ENCODE results near the gene POLG2.
A peak's percentile ranks its signal among the peaks of the same experiment; 100 is the strongest.

POLG2 gene

DNA sequence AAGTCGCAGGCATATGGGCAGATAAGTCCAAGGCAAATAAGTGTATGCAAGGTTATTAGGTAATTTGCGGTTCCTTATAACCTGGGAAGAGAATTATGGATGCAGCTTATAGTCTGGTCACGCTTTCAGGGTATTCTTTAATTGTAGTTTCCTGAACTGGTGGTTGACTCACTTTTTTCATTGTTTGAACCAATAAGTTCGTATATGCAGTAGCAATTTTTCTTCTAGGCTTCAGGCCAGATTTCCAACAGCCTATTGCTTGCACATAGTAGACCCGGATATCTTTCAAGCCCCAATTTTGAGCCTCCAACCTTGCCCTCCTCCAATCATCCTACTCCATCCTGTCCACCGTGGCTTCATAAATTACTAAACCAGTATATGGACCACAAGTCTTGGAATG lies 22.7 kb upstream of the POLG2 start:
- Mint-ChIP-seq H3K27me3 (no peaks in the 10 kb centered on the region), H3K4me3 (no peak overlapping the region), H3K27ac (no peak overlapping the region), H3K4me1 (ENCODE audit: low read depth) (peaks cover 12% of the 10 kb centered on the region), H3K36me3 (ENCODE audit: low read depth) (peaks cover 92% of the 10 kb centered on the region), H3K9me3 (no peaks in the 10 kb centered on the region)
- intact Hi-C loops (cut with micrococcal nuclease), result loop anchor here (10.0 kb wide), 1 partner anchor 75 kb away; no protein-coding TSS in a partner anchor

DNA sequence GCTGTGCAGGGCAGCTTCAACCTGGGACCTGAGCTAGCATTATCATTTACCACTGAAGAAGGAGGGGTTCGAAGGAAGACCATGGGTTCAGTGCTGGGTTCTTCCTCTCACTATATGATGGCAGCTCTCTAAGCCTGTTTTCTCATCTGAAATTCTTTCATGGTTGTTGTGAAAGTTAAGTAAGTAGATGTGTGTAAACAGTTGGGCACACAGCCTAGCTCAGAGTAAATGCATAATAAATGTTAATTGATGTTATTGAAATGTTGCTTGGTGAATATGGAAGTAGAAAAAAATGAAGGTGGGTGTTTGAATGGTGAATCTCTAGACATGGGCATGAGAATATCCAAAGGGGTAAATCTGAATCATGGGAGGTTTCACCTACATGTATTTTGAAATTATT lies 19.0 kb upstream of the POLG2 start:
- H3K4me3 Mint-ChIP-seq, result no peak overlapping the region
- no peak overlapping the region for H3K27ac Mint-ChIP-seq
- H3K27me3 Mint-ChIP-seq, result no peaks in the 10 kb centered on the region
- H3K9me3 Mint-ChIP-seq, result no peaks in the 10 kb centered on the region
- intact Hi-C loops (cut with micrococcal nuclease), result loop anchor here (10.0 kb wide), 1 partner anchor 79 kb away; no protein-coding TSS in a partner anchor
- H3K4me1 Mint-ChIP-seq (ENCODE audit: low read depth), result peaks cover 12% of the 10 kb centered on the region
- H3K36me3 Mint-ChIP-seq (ENCODE audit: low read depth), result peaks cover 91% of the 10 kb centered on the region

- peaks cover 91% of the 10 kb centered on the region for H3K36me3 Mint-ChIP-seq (ENCODE audit: low read depth)
Observed at GRCh38 chr17:64515419-64515818, 18.6 kb upstream of the POLG2 start.

GRCh38 chr17:64509179-64509578 lies 12.3 kb upstream of the POLG2 start:
- Mint-ChIP-seq H3K27ac (no peak overlapping the region), H3K9me3 (no peaks in the 10 kb centered on the region), H3K4me1 (ENCODE audit: low read depth) (peaks cover 16% of the 10 kb centered on the region), H3K36me3 (ENCODE audit: low read depth) (peaks cover 85% of the 10 kb centered on the region), H3K4me3 (no peak overlapping the region), H3K27me3 (no peaks in the 10 kb centered on the region)
- intact Hi-C loops (cut with micrococcal nuclease), result no loop called here

More at GRCh38 chr17:64515419-64515818, 18.6 kb upstream of the POLG2 start:
- Mint-ChIP-seq H3K27me3 (no peaks in the 10 kb centered on the region), H3K4me3 (no peak overlapping the region), H3K27ac (no peak overlapping the region), H3K4me1 (ENCODE audit: low read depth) (peaks cover 12% of the 10 kb centered on the region), H3K9me3 (no peaks in the 10 kb centered on the region)
- intact Hi-C loops (cut with micrococcal nuclease), result loop anchor here (10.0 kb wide), 1 partner anchor 79 kb away; no protein-coding TSS in a partner anchor

DNA sequence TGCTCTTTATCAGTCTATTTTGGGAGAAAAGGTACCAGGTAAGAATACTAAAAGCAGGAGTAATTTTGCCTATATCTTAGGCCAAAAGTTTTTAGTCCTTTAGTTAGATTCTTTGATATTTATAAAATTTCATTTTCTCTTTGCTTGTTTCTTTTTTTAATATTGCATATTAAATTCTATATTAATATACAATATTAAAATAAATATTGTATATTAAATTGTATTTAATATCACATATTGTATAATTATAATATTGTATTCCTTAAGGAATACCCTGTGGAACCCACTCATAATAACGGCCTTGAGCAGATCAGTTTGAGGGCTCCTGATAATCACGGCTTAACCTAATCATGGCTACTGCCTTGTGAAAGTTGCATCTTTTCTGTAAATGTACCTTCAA lies 11.8 kb upstream of the POLG2 start:
- Mint-ChIP-seq H3K36me3 (ENCODE audit: low read depth) (peaks cover 85% of the 10 kb centered on the region), H3K27me3 (no peaks in the 10 kb centered on the region), H3K4me3 (no peak overlapping the region), H3K9me3 (no peaks in the 10 kb centered on the region), H3K27ac (no peak overlapping the region), H3K4me1 (ENCODE audit: low read depth) (peaks cover 21% of the 10 kb centered on the region)
- intact Hi-C loops (cut with micrococcal nuclease), result no loop called here

DNA sequence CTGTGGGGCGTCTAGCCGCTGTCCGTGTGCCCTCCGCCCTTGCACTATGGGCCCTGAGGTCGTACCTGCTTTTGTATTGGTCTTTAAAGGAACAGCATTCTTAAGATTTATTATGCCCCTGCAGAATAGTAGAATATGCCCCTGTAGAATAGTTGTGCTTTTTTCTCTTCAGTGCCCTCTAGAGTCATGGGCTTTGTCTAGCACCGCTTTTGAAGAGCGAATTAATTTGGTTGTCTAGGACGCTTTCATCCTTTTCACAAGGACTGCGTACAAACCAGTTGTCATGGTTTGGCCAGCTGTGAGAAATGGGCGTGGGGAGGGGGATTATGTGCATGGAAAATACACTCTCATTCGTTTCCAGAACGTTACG lies 10.5 kb upstream of the POLG2 start:
- peaks cover 34% of the 10 kb centered on the region for H3K4me1 Mint-ChIP-seq (ENCODE audit: low read depth)

DNA sequence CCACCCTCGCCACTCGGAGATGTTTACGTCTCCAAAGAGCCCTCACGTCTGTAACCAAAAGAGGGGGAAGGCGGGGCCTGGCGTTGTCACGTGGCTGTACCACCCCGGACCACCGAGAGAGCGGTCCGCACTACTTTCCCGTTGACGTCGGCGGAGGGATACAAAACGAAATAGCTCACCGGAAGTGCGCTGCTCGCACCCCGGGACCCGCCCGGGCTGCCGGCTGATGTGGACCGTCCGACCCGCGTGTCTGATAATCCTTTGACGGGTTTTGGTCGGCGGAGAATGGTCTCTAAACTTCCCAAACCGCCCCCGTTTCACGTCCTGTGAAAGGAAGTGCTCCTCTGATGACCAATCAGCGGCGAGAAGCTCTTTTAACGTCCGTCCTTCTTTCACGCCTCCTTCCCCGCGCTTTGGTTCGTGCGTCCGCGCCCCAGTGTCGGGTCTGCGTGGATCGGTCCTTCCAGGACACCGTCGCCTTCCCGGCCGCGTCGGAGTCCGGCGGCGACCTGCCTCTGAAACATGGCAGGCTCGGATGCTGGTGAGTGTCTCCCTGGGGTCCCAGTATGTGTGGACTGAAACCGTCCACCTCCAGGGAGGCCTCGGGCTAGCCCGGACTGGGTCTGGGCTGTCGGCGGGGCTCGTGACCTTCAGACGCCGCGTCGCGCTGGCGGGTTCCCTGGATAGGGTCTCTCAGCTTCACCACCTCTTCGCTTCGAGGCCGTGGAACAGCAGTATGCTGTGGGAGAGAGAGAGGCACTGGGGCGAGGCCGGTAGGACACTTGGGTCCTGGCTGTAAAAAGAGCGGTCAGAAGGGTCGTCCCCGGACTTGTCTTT lies 9.9 kb upstream of the POLG2 start, which contains the start of gene CEP95:
Gene CEP95 (plus strand): TSS at position 402 of the 837 bp plus-strand sequence. CDS start 121 bp downstream, at position 523.
- intact Hi-C loops (cut with micrococcal nuclease), result no loop called here
- H3K36me3 Mint-ChIP-seq (ENCODE audit: low read depth), result peaks cover 88% of the 10 kb centered on the region
- peak within 1 kb of the TSS; percentile 100 for H3K4me3 Mint-ChIP-seq

More for the DNA sequence above, 10.5 kb upstream of the POLG2 start:
- Mint-ChIP-seq H3K9me3 (no peaks in the 10 kb centered on the region), H3K27me3 (no peaks in the 10 kb centered on the region), H3K27ac (peak overlapping the region; percentile 100), H3K4me3 (peak overlapping the region; percentile 100), H3K36me3 (ENCODE audit: low read depth) (peaks cover 85% of the 10 kb centered on the region)
- intact Hi-C loops (cut with micrococcal nuclease), result no loop called here

DNA sequence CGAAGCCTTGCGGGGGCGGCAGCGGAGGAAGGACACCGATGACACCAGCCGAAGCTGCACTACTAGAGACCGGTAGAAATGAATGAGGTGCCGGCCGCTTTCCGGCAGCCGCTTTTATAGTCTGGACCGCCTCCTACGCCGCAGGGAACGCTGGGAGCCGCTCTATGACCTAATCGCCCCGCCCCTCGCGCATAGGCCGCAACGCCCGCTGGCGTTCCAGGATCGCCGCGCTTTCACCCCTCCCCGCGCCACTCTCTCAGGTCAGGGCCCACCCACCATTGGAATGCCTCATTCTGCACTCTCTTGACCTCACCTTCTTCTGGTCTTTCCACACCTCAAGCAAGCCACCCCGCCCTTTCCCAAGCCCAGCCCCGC lies 9.3 kb upstream of the POLG2 start, which contains the start of gene DDX5:
Gene DDX5 (minus strand): TSS at position 89 of the 375 bp plus-strand sequence. CDS start 170 bp downstream, outside the sequence.
- Mint-ChIP-seq H3K27me3 (no peaks in the 10 kb centered on the region), H3K36me3 (ENCODE audit: low read depth) (peaks cover 88% of the 10 kb centered on the region), H3K4me3 (peak within 1 kb of the TSS; percentile 100), H3K9me3 (no peaks in the 10 kb centered on the region), H3K27ac (peak within 1 kb of the TSS; percentile 100), H3K4me1 (ENCODE audit: low read depth) (peaks cover 46% of the 10 kb centered on the region)
- intact Hi-C loops (cut with micrococcal nuclease), result no loop called here

More for the DNA sequence above, 9.9 kb upstream of the POLG2 start, which contains the start of gene CEP95:
- Mint-ChIP-seq H3K27me3 (no peaks in the 10 kb centered on the region), H3K27ac (peak within 1 kb of the TSS; percentile 100), H3K4me1 (ENCODE audit: low read depth) (peaks cover 40% of the 10 kb centered on the region), H3K9me3 (no peaks in the 10 kb centered on the region)

DNA sequence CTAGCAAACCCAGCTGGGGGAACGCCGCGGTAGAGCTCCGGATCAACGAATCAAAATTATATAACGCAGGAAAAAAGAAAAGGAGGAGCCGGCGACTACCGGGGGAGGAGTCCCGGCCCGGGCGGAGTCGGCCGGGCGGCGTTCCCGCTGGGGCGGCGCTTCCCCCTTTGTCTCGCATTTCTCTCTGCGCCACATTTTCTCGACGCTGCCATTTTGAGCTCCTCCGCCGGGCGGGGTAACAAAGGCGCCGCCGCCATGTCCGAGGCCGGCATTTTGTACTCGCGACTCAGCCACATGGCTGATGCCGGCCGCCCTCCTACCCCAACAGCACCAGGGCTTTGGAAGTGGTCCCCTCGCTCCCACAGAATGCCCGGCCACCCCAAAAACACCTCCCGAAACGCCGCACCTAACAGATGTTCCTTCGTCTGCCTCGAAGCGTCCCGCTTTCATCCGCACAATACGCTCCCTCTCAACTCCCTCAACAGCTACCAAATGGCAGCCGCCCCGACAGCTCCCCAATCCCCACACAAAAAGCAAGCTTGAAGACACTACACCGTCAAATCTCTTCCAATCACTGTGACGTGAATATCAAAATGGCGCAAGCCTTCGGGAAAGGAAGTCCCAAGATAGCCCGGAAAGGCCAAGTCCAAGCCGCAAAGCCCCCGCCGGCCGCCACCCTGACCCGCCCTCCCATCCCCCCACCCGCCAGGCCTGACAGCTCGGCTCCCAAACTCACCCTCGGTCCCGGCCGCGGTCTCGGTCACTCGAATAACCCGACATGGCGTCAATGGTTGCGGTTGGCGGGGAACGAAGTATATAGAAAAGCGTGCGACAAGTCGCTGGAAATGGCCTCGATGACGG lies 8.7 kb upstream of the POLG2 start:
- H3K27ac Mint-ChIP-seq, result peak overlapping the region; percentile 100
- peaks cover 52% of the 10 kb centered on the region for H3K4me1 Mint-ChIP-seq (ENCODE audit: low read depth)
- H3K4me3 Mint-ChIP-seq, result peak overlapping the region; percentile 100
- intact Hi-C loops (cut with micrococcal nuclease), result loop anchor here (1.0 kb wide), 1 partner anchor 8 kb away; the partner anchor contains the start of gene POLG2
- no peaks in the 10 kb centered on the region for H3K9me3 Mint-ChIP-seq
- H3K36me3 Mint-ChIP-seq (ENCODE audit: low read depth), result peaks cover 88% of the 10 kb centered on the region
- no peaks in the 10 kb centered on the region for H3K27me3 Mint-ChIP-seq

DNA sequence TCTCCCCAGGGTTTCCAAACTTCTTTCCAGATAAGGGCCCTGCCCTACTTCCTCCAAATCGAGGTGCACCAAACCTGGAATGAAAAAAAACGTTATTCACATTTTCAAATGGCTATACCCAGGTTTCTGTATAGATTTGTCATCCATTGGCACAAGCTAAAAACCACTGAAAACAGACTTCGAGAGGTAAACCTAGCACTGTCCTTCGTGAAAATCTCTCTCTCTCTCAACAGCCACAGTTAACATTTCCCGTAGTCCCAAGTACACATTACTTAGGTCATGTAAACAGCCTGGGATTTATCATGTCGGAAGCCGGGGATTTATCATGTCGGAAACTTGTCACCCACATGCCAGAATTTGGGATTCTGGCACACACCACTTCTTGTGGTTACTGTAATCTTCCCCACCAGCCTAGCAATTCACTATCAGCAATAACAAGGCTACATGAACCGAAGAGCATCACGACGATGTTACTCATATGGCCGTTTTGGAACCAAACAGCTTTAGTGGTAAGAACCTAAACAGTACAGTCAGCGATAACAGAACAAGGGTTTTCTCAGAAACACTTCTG lies 8.0 kb upstream of the POLG2 start:
- Mint-ChIP-seq H3K4me3 (peak overlapping the region; percentile 100), H3K27ac (peak overlapping the region; percentile 100), H3K9me3 (no peaks in the 10 kb centered on the region), H3K27me3 (no peaks in the 10 kb centered on the region), H3K4me1 (ENCODE audit: low read depth) (peaks cover 59% of the 10 kb centered on the region), H3K36me3 (ENCODE audit: low read depth) (peaks cover 88% of the 10 kb centered on the region)
- intact Hi-C loops (cut with micrococcal nuclease), result loop anchor here (1.0 kb wide), 1 partner anchor 8 kb away; the partner anchor contains the start of gene POLG2

GRCh38 chr17:64503821-64504768 lies 7.2 kb upstream of the POLG2 start:
- intact Hi-C loops (cut with micrococcal nuclease), result no loop called here
- H3K4me3 Mint-ChIP-seq, result peak overlapping the region; percentile 100
- H3K4me1 Mint-ChIP-seq (ENCODE audit: low read depth), result peaks cover 61% of the 10 kb centered on the region

DNA sequence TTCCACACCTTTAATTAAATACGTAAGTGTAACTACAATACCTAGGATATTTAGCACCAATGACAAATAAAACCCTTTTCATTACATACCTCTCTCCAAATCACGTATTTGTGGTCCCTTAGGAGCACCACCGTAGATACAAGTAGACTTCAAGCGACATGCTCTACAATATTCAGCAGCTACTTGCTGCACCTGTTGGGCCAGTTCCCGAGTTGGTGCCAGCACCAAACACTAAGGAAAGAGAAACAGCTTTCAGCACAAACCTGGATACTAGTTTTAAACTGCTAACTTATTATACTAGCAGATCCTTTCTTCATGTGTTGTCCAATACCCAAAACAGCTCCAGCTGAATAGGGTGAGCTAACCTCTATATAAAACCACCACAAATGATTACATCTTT lies 6.5 kb upstream of the POLG2 start:
- Mint-ChIP-seq H3K27me3 (no peaks in the 10 kb centered on the region), H3K9me3 (no peaks in the 10 kb centered on the region), H3K36me3 (ENCODE audit: low read depth) (peaks cover 92% of the 10 kb centered on the region), H3K4me3 (no peak overlapping the region), H3K4me1 (ENCODE audit: low read depth) (peaks cover 63% of the 10 kb centered on the region), H3K27ac (no peak overlapping the region)
- intact Hi-C loops (cut with micrococcal nuclease), result no loop called here

More at GRCh38 chr17:64503821-64504768, 7.2 kb upstream of the POLG2 start:
- peak overlapping the region; percentile 100 for H3K27ac Mint-ChIP-seq
- H3K27me3 Mint-ChIP-seq, result no peaks in the 10 kb centered on the region
- no peaks in the 10 kb centered on the region for H3K9me3 Mint-ChIP-seq
- H3K36me3 Mint-ChIP-seq (ENCODE audit: low read depth), result peaks cover 88% of the 10 kb centered on the region
